Endodermal cell (in vitro differentiated cells): ENCODE results near the gene TSTD1. TPM values are rescaled to one million over a fixed set of nuclear protein-coding genes. Genes with fewer than 3 reads are reported as not detected.

Experiments used
- DNase-seq: peaks from one replicate; pipeline ENCODE4 v3.0.0-alpha.2; 2017
- H3K27ac ChIP-seq: 2 replicates; pipeline ENCODE4 v1.5.1; 2013; ENCODE audit warnings: mild to moderate bottlenecking, low read depth, low read length, moderate library complexity
- H3K27me3 ChIP-seq: 2 replicates; pipeline ENCODE4 v1.6.1; 2013; ENCODE audit warnings: mild to moderate bottlenecking, low read length, moderate library complexity; ENCODE audit not compliant: insufficient read depth, control insufficient read depth, poor library complexity, severe bottlenecking
- H3K36me3 ChIP-seq: 2 replicates; pipeline ENCODE4 v1.7.0; 2013; ENCODE audit warnings: mild to moderate bottlenecking, low read length, moderate library complexity; ENCODE audit not compliant: control insufficient read depth, insufficient read depth
- H3K4me1 ChIP-seq: one replicate; pipeline ENCODE4 v1.7.0; 2013; ENCODE audit warnings: low read length; ENCODE audit not compliant: control insufficient read depth, insufficient read depth
- H3K4me3 ChIP-seq: 2 replicates; pipeline ENCODE4 v1.5.1; 2013; ENCODE audit warnings: mild to moderate bottlenecking, low read length, moderate library complexity
- H3K9ac ChIP-seq: 2 replicates; pipeline ENCODE4 v1.6.1; 2013; ENCODE audit warnings: mild to moderate bottlenecking, low read length, moderate library complexity; ENCODE audit not compliant: poor library complexity, severe bottlenecking; ENCODE audit errors: extremely low read depth
- H3K9me3 ChIP-seq: 2 replicates; pipeline ENCODE4 v1.6.1; 2013; ENCODE audit warnings: mild to moderate bottlenecking, low read length, moderate library complexity; ENCODE audit not compliant: control insufficient read depth
- H3K27ac Mint-ChIP-seq: 2 replicates; pipeline ENCODE4 v1.8.0; 2020; ENCODE audit warnings: mixed read lengths
- H3K27me3 Mint-ChIP-seq: 2 replicates; pipeline ENCODE4 v1.8.0; 2021; ENCODE audit warnings: mild to moderate bottlenecking, mixed read lengths; ENCODE audit not compliant: insufficient read depth
- H3K36me3 Mint-ChIP-seq: 2 replicates; pipeline ENCODE4 v1.8.0; 2020; ENCODE audit warnings: low read depth, mixed read lengths
- H3K4me1 Mint-ChIP-seq: 2 replicates; pipeline ENCODE4 v1.8.0; 2020; ENCODE audit warnings: mixed read lengths
- H3K4me3 Mint-ChIP-seq: 2 replicates; pipeline ENCODE4 v1.8.0; 2020; ENCODE audit warnings: mild to moderate bottlenecking, moderate library complexity, mixed read lengths
- H3K9me3 Mint-ChIP-seq: 2 replicates; pipeline ENCODE4 v1.8.0; 2020; ENCODE audit warnings: mild to moderate bottlenecking, mixed read lengths
- WGBS, 2 experiments: methylation state at CpG; one replicate each; pipeline versions ENCODE4 v1.1.5 to v1.1.7; 2013; ENCODE audit warnings: missing lambda C conversion rate in 2 of 2, mixed read lengths in 1 of 2; ENCODE audit not compliant: insufficient coverage in 1 of 2, insufficient read length in 1 of 2; 5-methylcytosine and 5-hydroxymethylcytosine counted together
- total RNA-seq, 2 donors: library from RNA; stranded (reverse); fragmentation: NEBNext Ultra II Directional in 1 of 2; extraction: Animal tissue kit (Norgen Biotek cat#: 25700) in 1 of 2; gene quantifications; 2 replicates in 1 of 2; 3 replicates in 1 of 2; pipeline ENCODE4 v1.2.1, GENCODE V29; 2021
- TF ChIP-seq, protein P1 (sequence below): fragments of 200-600 bp; sonication (generic); conservative IDR thresholded peaks from 2 replicates; pipeline ENCODE4 v1.5.0; 2021; ENCODE audit warnings: antibody characterized with exemption, mild to moderate bottlenecking

Gene TSTD1
- total RNA-seq, 2 donors from 2014 or later: 59.1 to 76.4 TPM

DNA sequence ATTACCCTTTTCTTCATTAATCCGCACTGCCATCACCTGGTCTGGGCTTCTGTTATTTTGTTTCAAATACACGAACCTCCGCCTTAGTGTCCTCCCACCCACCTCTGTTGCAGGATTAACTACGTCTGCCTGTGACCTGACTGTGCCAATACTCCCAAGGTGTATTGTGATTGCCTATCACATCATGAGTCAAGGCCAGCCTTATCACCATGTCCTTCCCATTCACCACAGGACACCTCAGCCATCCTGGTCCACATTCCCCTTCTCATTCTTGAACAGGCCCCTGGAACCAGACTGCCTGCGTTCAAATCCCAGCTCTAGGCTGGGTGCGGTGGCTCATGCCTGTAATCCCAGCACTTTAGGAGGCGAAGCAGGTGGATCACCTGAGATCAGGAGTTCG is 32.2 kb downstream of the TSTD1 start:
- Mint-ChIP-seq H3K36me3 (peaks cover 32% of the 10 kb centered on the region), H3K9me3 (no peaks in the 10 kb centered on the region), H3K4me3 (no peak overlapping the region), H3K27me3 (no peaks in the 10 kb centered on the region), H3K4me1 (peaks cover 16% of the 10 kb centered on the region), H3K27ac (peak overlapping the region; percentile 65)
- Histone ChIP-seq H3K27me3 (no peaks in the 10 kb centered on the region), H3K4me3 (no peak overlapping the region), H3K36me3 (peaks cover 30% of the 10 kb centered on the region), H3K27ac (no peak overlapping the region), H3K4me1 (no peaks in the 10 kb centered on the region), H3K9me3 (no peaks in the 10 kb centered on the region), H3K9ac (peak overlapping the region; percentile 16)
- TF ChIP-seq, protein P1, sequence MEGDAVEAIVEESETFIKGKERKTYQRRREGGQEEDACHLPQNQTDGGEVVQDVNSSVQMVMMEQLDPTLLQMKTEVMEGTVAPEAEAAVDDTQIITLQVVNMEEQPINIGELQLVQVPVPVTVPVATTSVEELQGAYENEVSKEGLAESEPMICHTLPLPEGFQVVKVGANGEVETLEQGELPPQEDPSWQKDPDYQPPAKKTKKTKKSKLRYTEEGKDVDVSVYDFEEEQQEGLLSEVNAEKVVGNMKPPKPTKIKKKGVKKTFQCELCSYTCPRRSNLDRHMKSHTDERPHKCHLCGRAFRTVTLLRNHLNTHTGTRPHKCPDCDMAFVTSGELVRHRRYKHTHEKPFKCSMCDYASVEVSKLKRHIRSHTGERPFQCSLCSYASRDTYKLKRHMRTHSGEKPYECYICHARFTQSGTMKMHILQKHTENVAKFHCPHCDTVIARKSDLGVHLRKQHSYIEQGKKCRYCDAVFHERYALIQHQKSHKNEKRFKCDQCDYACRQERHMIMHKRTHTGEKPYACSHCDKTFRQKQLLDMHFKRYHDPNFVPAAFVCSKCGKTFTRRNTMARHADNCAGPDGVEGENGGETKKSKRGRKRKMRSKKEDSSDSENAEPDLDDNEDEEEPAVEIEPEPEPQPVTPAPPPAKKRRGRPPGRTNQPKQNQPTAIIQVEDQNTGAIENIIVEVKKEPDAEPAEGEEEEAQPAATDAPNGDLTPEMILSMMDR: no peak
- 87 to 93% methylated on average over 6 to 8 of the region's 8 CpGs for WGBS, 2 experiments
- peak; percentile 74 for DNase-seq

DNA sequence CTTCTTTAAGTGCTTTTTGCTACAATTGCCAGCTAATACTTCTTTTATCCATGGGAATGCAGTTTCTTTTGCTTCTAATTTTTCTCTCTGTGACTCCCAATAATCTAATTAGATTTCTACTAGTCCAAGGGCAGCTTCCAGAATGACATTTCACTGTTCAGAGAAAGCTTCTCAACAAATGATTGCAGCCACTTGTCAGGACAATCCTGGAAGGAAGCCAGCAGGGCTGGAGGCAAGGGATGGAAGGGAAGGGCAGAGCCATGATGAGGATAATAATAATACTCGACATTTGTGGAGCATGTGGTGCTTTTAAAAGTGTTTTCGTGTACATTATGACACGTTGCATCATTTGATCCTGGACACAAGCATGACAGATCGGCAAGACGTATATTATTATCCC is 37.2 kb downstream of the TSTD1 start:
- Histone ChIP-seq H3K27ac (no peak overlapping the region), H3K4me3 (no peak overlapping the region), H3K9ac (no peak overlapping the region), H3K27me3 (no peaks in the 10 kb centered on the region), H3K4me1 (no peaks in the 10 kb centered on the region), H3K9me3 (no peaks in the 10 kb centered on the region), H3K36me3 (peaks cover 55% of the 10 kb centered on the region)
- TF ChIP-seq, protein P1: no peak
- Mint-ChIP-seq H3K4me3 (no peak overlapping the region), H3K27me3 (no peaks in the 10 kb centered on the region), H3K27ac (no peak overlapping the region), H3K4me1 (peaks cover 28% of the 10 kb centered on the region), H3K9me3 (no peaks in the 10 kb centered on the region), H3K36me3 (peaks cover 61% of the 10 kb centered on the region)
- no peak for DNase-seq
- 92 to 98% methylated on average over 5 of the region's 5 CpGs for WGBS, 2 experiments

DNA sequence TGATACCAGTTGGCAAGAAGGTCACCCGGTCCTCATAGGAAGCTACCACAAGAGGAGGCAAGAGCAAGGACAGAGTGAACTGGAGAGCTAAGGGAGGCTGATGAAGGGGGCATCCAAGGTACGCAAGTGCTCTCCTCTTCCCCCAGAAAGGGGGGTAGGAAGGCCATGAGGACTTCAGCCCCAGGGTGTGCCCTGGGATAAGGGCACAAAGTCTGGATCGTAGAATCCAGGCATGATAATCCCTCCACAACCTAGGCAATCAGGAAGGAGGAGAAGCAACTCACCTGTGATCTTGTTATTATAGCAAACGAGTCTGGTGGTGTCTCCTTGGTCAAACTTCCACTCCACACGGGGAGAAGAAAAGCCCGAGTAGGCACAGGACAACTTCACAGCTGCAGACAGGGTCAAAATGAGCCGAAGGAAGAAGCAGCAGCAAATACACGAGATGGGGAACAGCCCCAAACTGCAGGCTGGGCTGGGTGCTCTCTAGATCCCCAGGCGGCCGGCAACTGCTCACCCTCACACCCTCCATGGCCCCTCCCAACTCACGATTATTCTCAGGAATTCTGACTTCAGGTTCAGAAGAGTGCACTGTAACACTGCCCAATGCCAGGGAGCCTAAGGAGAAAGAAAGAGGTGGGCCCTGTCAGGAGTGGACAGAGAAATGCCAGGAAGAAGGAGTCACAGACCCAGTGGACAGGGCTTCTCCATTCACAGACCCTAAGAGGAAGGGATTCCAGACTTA is 37.9 kb downstream of the TSTD1 start:
- H3K36me3 ChIP-seq: peaks cover 62% of the 10 kb centered on the region
- H3K36me3 Mint-ChIP-seq: peaks cover 61% of the 10 kb centered on the region
- H3K27me3 ChIP-seq: no peaks in the 10 kb centered on the region
- H3K4me1 Mint-ChIP-seq: peaks cover 24% of the 10 kb centered on the region
- no peaks in the 10 kb centered on the region for H3K27me3 Mint-ChIP-seq
- no peaks in the 10 kb centered on the region for H3K9me3 ChIP-seq
- no peaks in the 10 kb centered on the region for H3K9me3 Mint-ChIP-seq
- DNase-seq: no peak
- H3K27ac Mint-ChIP-seq: no peak overlapping the region
- no peak overlapping the region for H3K4me3 ChIP-seq
- no peaks in the 10 kb centered on the region for H3K4me1 ChIP-seq
- no peak overlapping the region for H3K27ac ChIP-seq
- no peak overlapping the region for H3K4me3 Mint-ChIP-seq
- H3K9ac ChIP-seq: no peak overlapping the region
- 92 to 96% methylated on average over 10 to 11 of the region's 11 CpGs for WGBS, 2 experiments
- TF ChIP-seq, protein P1: no peak
